K562 (cell line): ENCODE measurements around the gene MRPL10. TPM values are rescaled to one million over a fixed set of nuclear protein-coding genes. Genes with fewer than 3 reads are reported as not detected.

Experiments
- RB1 ChIP-seq: fragments of 450-650 bp; IDR thresholded peaks from 2 replicates; pipeline ENCODE4 v1.6.1; 2017; ENCODE audit warnings: low read depth, mild to moderate bottlenecking
- SOX6 ChIP-seq: fragments of 450-650 bp; IDR thresholded peaks from 2 replicates; pipeline ENCODE4 v1.6.1; 2014; ENCODE audit warnings: mild to moderate bottlenecking
- ZC3H4 ChIP-seq: sonication (generic); formaldehyde crosslinking; IDR thresholded peaks from 2 replicates; pipeline ENCODE4 v1.9.0; 2021; ENCODE audit warnings: missing genetic modification reagents, borderline replicate concordance
- ZFP1 ChIP-seq: fragments of 450-650 bp; formaldehyde crosslinking; IDR thresholded peaks from 2 replicates; pipeline ENCODE4 v1.4.0; 2020; ENCODE audit warnings: mild to moderate bottlenecking, mixed read lengths
- ZFP36 ChIP-seq: fragments of 150-350 bp; IDR thresholded peaks from 2 replicates; pipeline ENCODE4 v1.6.1; 2018; ENCODE audit warnings: low read length, low read depth; ENCODE audit not compliant: partially characterized antibody
- polyA plus RNA-seq, 8 experiments: library from polyadenylated mRNA; depleted of rRNA in 4 of 8; stranded (reverse) in 5 of 8; unstranded in 3 of 8; fragments of >200 nt; fragmentation: Nextera tagmentation in 2 of 8; fragmentation: Illumina TruSeq in 1 of 8; extraction: Ambion mirVana in 2 of 8; extraction: Trizol in 1 of 8; gene quantifications; 2 replicates each; pipeline versions ENCODE4 v1.2.1 to v1.2.3, GENCODE V29; 2011 to 2014; ENCODE audit warnings: inconsistent platforms in 1 of 8, missing spikeins in 1 of 8
- total RNA-seq, 7 experiments: library from RNA; depleted of rRNA in 6 of 7; stranded (reverse); fragments of >200 nt in 6 of 7; fragmentation: Illumina TruSeq in 2 of 7; extraction: Trizol in 2 of 7; gene quantifications; 2 replicates each; pipeline versions ENCODE4 v1.2.1 to v1.2.3, GENCODE V29; 2011 to 2021; ENCODE audit warnings: low replicate concordance in 1 of 7
- TF ChIP-seq, protein P1 (sequence below): fragments of 200-600 bp; sonication (generic); IDR thresholded peaks from one replicate; pipeline ENCODE4 v1.6.1; 2012; ENCODE audit warnings: mild to moderate bottlenecking, low read depth, low read length, inconsistent platforms
- TF ChIP-seq, protein P2 (sequence below): fragments of 200-400 bp; formaldehyde crosslinking; IDR thresholded peaks from 2 replicates; pipeline ENCODE4 v1.6.1; 2017; ENCODE audit warnings: mild to moderate bottlenecking, low read depth, low read length, moderate library complexity
- TF ChIP-seq, protein P3 (sequence below): IDR thresholded peaks from 2 replicates; pipeline ENCODE4 v1.6.1; 2014; ENCODE audit warnings: antibody characterized with exemption
- TF ChIP-seq, protein P4 (sequence below): IDR thresholded peaks from 2 replicates; pipeline ENCODE4 v1.6.1; 2012; ENCODE audit warnings: low read depth, low read length, improper control_type of control experiment, borderline replicate concordance

The MRPL10 gene
- total and polyA plus RNA-seq, 9 of the 15 experiments (the other 6 are each of a cell fraction or from before 2014, with no cell fraction given): 27.8 to 105 (median 67.3) TPM

DNA sequence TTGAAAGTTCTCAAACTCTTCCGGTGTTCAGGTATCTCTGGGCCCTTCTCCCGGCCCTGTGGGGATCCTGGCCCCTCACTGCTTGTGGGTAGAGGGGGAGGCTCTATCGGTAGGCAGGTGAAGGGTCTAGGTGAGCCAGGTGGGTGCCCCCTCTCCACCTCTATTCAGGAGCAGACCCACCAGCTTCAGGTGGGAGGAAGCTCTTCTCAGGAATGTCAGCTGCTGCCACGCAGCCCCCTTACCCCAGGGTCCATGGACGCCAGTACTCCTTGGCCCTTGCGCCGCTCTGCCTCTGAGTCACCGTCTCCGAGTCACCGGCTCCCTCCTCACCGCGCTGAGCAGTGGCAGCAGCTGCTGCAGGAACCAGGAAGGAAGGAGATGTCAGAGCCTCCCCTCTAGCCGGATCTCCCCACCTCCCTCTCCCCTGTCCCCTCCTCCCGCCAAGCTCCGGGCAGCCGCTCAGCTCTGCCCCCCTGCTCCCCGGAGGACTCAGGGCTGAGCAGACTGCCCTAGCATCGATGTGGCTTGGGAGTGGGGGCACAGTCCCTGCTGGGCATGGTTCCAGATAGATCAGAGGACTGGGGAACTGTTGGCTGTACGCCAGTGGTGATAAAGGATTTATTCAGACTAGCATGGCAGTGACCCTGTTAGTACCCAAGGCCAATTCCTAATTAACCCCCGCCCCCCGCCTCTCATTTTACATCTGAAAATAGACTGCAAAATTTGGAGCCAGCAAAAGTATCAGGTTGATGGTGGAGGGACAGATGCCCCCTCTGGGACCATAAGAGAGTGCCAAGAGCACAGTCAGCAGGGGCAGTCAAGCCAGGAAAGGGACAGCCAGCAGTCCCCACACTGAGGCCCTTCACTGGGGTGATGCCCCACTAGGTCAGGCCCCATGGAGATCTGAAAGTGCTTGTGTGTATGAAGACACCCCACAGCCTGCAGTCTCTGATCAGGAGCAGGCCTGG, 9.6 kb downstream of the MRPL10 start, which contains the start of gene OSBPL7 (continued):
- TF ChIP-seq, protein P1, sequence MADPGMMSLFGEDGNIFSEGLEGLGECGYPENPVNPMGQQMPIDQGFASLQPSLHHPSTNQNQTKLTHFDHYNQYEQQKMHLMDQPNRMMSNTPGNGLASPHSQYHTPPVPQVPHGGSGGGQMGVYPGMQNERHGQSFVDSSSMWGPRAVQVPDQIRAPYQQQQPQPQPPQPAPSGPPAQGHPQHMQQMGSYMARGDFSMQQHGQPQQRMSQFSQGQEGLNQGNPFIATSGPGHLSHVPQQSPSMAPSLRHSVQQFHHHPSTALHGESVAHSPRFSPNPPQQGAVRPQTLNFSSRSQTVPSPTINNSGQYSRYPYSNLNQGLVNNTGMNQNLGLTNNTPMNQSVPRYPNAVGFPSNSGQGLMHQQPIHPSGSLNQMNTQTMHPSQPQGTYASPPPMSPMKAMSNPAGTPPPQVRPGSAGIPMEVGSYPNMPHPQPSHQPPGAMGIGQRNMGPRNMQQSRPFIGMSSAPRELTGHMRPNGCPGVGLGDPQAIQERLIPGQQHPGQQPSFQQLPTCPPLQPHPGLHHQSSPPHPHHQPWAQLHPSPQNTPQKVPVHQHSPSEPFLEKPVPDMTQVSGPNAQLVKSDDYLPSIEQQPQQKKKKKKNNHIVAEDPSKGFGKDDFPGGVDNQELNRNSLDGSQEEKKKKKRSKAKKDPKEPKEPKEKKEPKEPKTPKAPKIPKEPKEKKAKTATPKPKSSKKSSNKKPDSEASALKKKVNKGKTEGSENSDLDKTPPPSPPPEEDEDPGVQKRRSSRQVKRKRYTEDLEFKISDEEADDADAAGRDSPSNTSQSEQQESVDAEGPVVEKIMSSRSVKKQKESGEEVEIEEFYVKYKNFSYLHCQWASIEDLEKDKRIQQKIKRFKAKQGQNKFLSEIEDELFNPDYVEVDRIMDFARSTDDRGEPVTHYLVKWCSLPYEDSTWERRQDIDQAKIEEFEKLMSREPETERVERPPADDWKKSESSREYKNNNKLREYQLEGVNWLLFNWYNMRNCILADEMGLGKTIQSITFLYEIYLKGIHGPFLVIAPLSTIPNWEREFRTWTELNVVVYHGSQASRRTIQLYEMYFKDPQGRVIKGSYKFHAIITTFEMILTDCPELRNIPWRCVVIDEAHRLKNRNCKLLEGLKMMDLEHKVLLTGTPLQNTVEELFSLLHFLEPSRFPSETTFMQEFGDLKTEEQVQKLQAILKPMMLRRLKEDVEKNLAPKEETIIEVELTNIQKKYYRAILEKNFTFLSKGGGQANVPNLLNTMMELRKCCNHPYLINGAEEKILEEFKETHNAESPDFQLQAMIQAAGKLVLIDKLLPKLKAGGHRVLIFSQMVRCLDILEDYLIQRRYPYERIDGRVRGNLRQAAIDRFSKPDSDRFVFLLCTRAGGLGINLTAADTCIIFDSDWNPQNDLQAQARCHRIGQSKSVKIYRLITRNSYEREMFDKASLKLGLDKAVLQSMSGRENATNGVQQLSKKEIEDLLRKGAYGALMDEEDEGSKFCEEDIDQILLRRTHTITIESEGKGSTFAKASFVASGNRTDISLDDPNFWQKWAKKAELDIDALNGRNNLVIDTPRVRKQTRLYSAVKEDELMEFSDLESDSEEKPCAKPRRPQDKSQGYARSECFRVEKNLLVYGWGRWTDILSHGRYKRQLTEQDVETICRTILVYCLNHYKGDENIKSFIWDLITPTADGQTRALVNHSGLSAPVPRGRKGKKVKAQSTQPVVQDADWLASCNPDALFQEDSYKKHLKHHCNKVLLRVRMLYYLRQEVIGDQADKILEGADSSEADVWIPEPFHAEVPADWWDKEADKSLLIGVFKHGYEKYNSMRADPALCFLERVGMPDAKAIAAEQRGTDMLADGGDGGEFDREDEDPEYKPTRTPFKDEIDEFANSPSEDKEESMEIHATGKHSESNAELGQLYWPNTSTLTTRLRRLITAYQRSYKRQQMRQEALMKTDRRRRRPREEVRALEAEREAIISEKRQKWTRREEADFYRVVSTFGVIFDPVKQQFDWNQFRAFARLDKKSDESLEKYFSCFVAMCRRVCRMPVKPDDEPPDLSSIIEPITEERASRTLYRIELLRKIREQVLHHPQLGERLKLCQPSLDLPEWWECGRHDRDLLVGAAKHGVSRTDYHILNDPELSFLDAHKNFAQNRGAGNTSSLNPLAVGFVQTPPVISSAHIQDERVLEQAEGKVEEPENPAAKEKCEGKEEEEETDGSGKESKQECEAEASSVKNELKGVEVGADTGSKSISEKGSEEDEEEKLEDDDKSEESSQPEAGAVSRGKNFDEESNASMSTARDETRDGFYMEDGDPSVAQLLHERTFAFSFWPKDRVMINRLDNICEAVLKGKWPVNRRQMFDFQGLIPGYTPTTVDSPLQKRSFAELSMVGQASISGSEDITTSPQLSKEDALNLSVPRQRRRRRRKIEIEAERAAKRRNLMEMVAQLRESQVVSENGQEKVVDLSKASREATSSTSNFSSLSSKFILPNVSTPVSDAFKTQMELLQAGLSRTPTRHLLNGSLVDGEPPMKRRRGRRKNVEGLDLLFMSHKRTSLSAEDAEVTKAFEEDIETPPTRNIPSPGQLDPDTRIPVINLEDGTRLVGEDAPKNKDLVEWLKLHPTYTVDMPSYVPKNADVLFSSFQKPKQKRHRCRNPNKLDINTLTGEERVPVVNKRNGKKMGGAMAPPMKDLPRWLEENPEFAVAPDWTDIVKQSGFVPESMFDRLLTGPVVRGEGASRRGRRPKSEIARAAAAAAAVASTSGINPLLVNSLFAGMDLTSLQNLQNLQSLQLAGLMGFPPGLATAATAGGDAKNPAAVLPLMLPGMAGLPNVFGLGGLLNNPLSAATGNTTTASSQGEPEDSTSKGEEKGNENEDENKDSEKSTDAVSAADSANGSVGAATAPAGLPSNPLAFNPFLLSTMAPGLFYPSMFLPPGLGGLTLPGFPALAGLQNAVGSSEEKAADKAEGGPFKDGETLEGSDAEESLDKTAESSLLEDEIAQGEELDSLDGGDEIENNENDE: no peak
- TF ChIP-seq, protein P2, sequence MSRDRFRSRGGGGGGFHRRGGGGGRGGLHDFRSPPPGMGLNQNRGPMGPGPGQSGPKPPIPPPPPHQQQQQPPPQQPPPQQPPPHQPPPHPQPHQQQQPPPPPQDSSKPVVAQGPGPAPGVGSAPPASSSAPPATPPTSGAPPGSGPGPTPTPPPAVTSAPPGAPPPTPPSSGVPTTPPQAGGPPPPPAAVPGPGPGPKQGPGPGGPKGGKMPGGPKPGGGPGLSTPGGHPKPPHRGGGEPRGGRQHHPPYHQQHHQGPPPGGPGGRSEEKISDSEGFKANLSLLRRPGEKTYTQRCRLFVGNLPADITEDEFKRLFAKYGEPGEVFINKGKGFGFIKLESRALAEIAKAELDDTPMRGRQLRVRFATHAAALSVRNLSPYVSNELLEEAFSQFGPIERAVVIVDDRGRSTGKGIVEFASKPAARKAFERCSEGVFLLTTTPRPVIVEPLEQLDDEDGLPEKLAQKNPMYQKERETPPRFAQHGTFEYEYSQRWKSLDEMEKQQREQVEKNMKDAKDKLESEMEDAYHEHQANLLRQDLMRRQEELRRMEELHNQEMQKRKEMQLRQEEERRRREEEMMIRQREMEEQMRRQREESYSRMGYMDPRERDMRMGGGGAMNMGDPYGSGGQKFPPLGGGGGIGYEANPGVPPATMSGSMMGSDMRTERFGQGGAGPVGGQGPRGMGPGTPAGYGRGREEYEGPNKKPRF: no peak
- TF ChIP-seq, protein P3, sequence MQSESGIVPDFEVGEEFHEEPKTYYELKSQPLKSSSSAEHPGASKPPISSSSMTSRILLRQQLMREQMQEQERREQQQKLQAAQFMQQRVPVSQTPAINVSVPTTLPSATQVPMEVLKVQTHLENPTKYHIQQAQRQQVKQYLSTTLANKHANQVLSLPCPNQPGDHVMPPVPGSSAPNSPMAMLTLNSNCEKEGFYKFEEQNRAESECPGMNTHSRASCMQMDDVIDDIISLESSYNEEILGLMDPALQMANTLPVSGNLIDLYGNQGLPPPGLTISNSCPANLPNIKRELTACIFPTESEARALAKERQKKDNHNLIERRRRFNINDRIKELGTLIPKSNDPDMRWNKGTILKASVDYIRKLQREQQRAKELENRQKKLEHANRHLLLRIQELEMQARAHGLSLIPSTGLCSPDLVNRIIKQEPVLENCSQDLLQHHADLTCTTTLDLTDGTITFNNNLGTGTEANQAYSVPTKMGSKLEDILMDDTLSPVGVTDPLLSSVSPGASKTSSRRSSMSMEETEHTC: no peak
- TF ChIP-seq ZC3H4 (no peak), SOX6 (no peak), ZFP36 (no peak), ZFP1 (CRISPR knock-in tag) (no peak), RB1 (peak; percentile 84; the same call in 1 of the 2 replicates)
- TF ChIP-seq, protein P4, sequence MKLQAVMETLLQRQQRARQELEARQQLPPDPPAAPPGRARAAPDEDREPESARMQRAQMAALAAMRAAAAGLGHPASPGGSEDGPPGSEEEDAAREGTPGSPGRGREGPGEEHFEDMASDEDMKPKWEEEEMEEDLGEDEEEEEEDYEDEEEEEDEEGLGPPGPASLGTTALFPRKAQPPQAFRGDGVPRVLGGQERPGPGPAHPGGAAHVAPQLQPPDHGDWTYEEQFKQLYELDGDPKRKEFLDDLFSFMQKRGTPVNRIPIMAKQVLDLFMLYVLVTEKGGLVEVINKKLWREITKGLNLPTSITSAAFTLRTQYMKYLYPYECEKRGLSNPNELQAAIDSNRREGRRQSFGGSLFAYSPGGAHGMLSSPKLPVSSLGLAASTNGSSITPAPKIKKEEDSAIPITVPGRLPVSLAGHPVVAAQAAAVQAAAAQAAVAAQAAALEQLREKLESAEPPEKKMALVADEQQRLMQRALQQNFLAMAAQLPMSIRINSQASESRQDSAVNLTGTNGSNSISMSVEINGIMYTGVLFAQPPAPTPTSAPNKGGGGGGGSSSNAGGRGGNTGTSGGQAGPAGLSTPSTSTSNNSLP: no peak
